Measurements from ENCODE around the gene ADAMTS17.

The ADAMTS17 gene

DNA sequence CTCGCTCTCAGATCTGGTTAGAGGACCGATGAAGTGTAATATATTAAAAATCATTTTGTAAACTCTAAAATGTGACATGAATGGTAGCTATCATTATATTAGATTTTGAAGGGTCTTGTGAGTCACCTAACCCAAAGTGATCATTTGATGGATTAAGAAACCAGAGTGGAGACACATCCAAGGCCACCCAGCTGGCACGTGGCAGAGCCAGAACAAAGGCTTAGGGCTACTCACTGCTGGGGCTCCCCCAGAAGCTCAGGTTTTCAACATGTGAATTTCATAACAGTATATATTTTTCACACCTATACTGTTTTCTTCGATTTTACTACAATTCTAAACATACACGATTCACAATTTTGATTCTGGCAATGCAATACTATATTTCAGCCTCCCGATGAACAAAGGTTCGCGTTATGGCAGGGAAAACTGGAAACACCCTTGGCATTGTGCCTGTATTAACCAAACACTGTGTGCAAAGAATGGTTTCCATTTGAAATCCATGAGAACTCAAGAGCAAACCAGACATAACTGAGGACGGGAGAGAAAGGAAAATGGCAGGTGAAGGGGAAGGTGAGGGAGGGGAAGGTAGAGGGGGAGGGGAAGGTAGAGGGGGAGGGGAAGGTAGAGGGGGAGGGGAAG is 88.9 kb downstream of the ADAMTS17 start:
- TF ChIP-seq, protein P1, sequence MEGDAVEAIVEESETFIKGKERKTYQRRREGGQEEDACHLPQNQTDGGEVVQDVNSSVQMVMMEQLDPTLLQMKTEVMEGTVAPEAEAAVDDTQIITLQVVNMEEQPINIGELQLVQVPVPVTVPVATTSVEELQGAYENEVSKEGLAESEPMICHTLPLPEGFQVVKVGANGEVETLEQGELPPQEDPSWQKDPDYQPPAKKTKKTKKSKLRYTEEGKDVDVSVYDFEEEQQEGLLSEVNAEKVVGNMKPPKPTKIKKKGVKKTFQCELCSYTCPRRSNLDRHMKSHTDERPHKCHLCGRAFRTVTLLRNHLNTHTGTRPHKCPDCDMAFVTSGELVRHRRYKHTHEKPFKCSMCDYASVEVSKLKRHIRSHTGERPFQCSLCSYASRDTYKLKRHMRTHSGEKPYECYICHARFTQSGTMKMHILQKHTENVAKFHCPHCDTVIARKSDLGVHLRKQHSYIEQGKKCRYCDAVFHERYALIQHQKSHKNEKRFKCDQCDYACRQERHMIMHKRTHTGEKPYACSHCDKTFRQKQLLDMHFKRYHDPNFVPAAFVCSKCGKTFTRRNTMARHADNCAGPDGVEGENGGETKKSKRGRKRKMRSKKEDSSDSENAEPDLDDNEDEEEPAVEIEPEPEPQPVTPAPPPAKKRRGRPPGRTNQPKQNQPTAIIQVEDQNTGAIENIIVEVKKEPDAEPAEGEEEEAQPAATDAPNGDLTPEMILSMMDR (IDR thresholded peaks at IDR 0.05), result no peak
- H3K4me3 ChIP-seq, result no peak overlapping the region
- DNase-seq (ENCODE audit: low spot score), result peak; percentile 4

DNA sequence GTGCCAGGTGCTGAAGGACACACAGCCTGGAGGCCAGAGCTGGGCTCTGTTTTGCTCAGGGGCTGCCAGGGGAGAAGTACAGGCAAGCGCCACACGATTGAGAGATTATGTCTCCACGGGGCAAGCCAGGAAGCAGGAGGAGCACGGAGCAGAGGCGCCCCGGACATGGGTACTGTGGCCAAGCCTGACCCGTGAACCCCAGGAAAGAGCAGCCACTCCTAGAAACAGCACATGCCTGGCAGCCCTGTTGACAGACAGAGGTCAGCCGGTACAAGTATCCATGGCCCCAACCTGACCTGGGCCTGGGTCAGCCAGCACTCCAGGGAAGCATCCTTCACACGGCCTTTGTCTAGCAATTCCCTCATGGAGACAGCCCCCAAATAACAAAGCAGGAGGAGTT is 89.4 kb downstream of the ADAMTS17 start:
- H3K27ac ChIP-seq, result no peak overlapping the region
- DNase-seq (ENCODE audit: low spot score), result peak; percentile 41
- H3K4me3 ChIP-seq, result no peak overlapping the region
- TF ChIP-seq, protein P1 (IDR thresholded peaks at IDR 0.05), result no peak

More for the DNA sequence above, 88.9 kb downstream of the ADAMTS17 start:
- H3K27ac ChIP-seq, result no peak overlapping the region

DNA sequence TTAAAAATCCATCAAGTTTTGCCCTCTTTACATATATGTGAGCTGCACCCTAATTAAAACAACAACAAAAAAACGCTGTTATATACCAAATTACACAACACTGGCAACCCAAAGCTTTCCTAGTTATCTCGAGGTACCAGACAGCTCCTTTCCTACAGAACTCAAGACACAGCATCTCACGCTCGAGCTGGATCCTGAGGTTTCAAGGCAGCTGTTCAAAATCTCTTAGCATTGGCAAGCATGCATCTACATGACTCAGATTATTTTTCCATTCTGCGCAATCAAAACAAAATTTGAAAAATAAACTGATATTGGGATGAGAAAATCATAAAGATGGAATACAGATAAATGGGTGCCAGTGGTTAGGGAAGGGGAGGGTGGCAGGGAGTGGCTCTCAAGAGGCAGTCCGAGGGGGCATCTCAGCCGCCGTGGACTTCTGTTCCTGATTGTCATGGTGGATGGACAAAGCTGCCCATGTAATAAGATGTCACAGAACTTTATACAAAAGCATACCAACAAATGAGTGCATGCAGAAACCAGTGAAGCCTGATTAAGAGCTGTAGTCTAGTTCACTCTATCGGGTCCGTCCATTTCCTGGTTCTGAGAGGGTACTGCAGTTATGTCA is 91.5 kb downstream of the ADAMTS17 start:
- H3K4me3 ChIP-seq, result peak overlapping the region; percentile 36
- DNase-seq (ENCODE audit: low spot score), result peak; percentile 45
- peak overlapping the region; percentile 27 to 63 for H3K27ac ChIP-seq
- TF ChIP-seq, protein P1 (IDR thresholded peaks at IDR 0.05), result no peak

DNA sequence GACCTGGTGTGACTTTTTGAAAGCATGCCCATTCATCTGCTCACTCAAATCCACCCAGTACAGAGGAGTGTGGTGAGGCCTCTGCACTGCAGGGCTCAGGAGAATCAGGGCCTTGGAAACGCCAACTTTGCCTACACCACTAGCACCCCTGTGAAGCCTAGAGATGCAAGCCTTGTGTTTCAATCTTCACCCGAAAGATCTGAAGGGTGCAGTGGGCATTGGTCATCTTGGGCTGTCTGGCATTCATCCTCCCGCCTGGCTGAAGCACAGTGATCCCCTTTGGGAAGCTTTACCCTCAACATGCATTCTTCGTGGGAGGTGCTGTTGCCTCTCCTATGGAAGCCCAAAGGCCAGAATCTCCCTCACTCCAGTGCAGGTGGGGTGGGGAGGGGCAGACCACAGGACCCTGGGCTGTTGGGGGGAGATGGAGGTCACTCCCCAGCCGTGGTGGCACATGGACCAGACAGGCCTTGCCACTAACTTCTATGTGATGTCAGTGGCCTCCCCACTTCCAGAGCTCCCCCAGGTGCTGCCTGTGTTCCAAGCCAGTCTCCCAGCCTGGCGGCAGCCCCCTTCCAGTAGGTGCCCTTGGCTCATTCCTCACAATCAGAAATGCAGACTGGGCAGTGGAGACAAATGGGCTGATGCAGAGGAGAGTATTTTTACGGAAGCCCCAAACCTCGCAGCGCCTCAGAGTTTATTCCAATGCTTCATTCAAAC is 92.5 kb downstream of the ADAMTS17 start:
- no peak overlapping the region for H3K27ac ChIP-seq
- peak; percentile 68 for DNase-seq (ENCODE audit: low spot score)
- H3K4me3 ChIP-seq, result no peak overlapping the region
- TF ChIP-seq, protein P1 (IDR thresholded peaks at IDR 0.05), result no peak

DNA sequence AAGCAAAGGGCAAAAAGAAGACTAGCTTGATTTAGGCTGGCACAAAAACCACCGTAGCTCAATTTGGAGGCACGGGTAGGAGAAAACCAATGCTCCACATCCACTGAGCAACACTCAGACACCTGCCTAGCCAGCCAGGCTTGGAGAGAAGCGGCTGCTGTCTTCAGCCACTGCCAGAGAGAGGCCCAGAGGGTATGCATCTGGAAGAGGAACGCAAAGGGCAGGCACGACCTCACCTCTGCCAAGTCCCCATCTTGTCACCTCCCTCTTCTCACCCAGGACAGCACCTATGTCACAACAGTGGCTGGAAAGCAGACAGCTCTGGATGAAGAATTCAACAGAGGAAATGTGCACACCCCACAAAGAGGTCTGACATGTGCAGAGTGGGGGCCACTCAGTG is 93.5 kb downstream of the ADAMTS17 start:
- Histone ChIP-seq H3K27ac (no peak overlapping the region), H3K4me3 (no peak overlapping the region)
- TF ChIP-seq, protein P1 (IDR thresholded peaks at IDR 0.05), result no peak
- DNase-seq (ENCODE audit: low spot score), result peak; percentile 61

DNA sequence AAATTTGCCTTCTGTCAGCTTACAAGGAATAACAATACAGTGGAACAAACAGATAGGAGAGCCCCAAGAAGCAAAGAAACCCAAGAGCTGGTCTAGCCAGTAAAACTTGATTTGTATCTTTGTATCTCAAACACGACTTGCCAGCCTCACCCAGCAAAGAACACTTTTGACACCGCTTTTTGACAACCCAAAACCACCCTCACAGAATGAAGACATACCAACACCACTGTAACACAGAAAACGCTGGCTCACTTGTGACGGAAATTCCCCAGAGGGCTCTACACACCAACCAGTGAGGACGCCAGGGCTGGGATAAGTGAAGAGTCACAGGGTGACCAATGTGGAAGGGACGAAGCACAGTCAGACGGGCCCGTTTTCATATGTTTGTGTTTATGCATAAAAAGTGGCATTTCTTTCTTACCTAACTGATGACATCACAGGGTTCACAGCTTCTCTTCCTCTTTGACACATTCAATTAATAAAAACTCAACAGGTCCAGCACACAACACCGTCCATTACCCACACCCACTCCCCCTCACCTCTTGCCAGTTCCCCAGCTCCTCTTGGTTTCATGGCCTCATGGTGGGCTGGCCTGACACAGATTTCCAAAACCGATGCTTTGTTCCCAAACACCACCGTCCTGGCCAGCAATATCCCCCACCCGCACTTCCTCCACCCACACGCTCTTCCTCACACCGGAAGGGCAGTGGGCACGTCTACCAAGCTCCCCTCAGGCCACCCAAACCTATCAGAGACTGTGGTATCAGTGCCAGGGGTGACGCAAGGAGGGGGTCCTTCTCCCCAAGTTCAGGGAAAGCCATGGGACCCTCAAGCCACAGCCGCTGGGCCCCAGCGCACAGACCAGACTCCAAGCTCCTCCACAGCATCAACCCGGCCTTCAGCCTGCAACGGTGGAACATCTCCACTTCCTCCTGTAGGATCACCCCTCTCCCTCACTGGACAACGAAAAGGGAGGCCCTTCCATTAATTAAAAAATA is 94.2 kb downstream of the ADAMTS17 start:
- TF ChIP-seq, protein P1 (IDR thresholded peaks at IDR 0.05), result no peak
- H3K27ac ChIP-seq, result no peak overlapping the region
- DNase-seq (ENCODE audit: low spot score), result no peak
- H3K4me3 ChIP-seq, result no peak overlapping the region
